B cell (primary cell): ENCODE measurements around the gene C1QA. TPM values are rescaled to one million over a fixed set of nuclear protein-coding genes. Genes with fewer than 3 reads are reported as not detected.

Experiments used
- ATAC-seq: fragments of 200-7000 bp; cut with Tn5 transposase; one replicate; pipeline ENCODE4 v1.10.0; 2021; ENCODE audit warnings: low read depth, mild to moderate bottlenecking, moderate number of reproducible peaks, moderate library complexity
- CTCF ChIA-PET: fragments of 350-600 bp; sonication (Branson Sonifier 250); formaldehyde crosslinking; loops from one replicate; lab custom pipeline; 2021; ENCODE audit warnings: antibody characterized with exemption, inconsistent platforms; lab: Charles Lee
- POLR2A ChIA-PET: fragments of 350-600 bp; sonication (Branson Sonifier 250); formaldehyde crosslinking; loops from one replicate; lab custom pipeline; 2021; ENCODE audit warnings: antibody characterized with exemption; lab: Charles Lee
- DNase-seq: peaks from one replicate; pipeline ENCODE4 v3.0.0; 2013
- H2AFZ ChIP-seq: 2 replicates; pipeline ENCODE4 v1.6.1; 2012; ENCODE audit warnings: mild to moderate bottlenecking, low read depth, low read length; ENCODE audit not compliant: insufficient read depth, poor library complexity, severe bottlenecking
- H3K27ac ChIP-seq, 2 donors: 1 replicate in 1 of 2; 2 replicates in 1 of 2; pipeline ENCODE4 v1.5.1; 2012 to 2013; ENCODE audit warnings: low read length in 2 of 2, mild to moderate bottlenecking in 2 of 2, moderate library complexity in 1 of 2
- H3K27me3 ChIP-seq, 4 experiments: fragments of 200-600 bp in 1 of 4; sonication (generic) in 1 of 4; replicated peaks in 1 of 4; 1 replicate in 2 of 4; 2 replicates in 2 of 4; pipeline versions ENCODE4 v1.6.1 to v1.7.0; 2013 to 2016; ENCODE audit warnings: low read length in 3 of 4, mild to moderate bottlenecking in 2 of 4, mixed read lengths in 1 of 4, moderate library complexity in 1 of 4; ENCODE audit not compliant: insufficient read depth in 4 of 4, control insufficient read depth in 3 of 4; ENCODE audit errors: control extremely low read depth in 1 of 4
- H3K36me3 ChIP-seq, 2 experiments: replicated peaks in 1 of 2; 1 replicate in 1 of 2; 2 replicates in 1 of 2; pipeline versions ENCODE4 v1.6.1 to v1.7.1; 2013; ENCODE audit warnings: low read length in 1 of 2; ENCODE audit not compliant: insufficient read depth in 2 of 2, control insufficient read depth in 1 of 2; ENCODE audit errors: control extremely low read depth in 1 of 2, extremely low read depth in 1 of 2
- H3K4me1 ChIP-seq, 2 donors: fragments of 200-600 bp in 1 of 2; sonication (generic) in 1 of 2; 1 replicate in 1 of 2; 2 replicates in 1 of 2; pipeline versions ENCODE4 v1.5.1 to v1.6.1; 2013 to 2017; ENCODE audit warnings: low read length in 2 of 2; ENCODE audit not compliant: control insufficient read depth in 2 of 2, insufficient read depth in 2 of 2
- H3K4me2 ChIP-seq: replicated peaks from 2 replicates; pipeline ENCODE3; 2012; ENCODE audit warnings: mild to moderate bottlenecking, low read depth, low read length; ENCODE audit not compliant: poor library complexity, severe bottlenecking
- H3K4me3 ChIP-seq, 5 experiments: fragments of 200-600 bp in 1 of 5; sonication (generic) in 1 of 5; 1 replicate in 3 of 5; 2 replicates in 2 of 5; pipeline versions ENCODE4 v1.5.1 to v1.7.0; 2011 to 2016; ENCODE audit warnings: low read length in 4 of 5, mild to moderate bottlenecking in 4 of 5, low read depth in 2 of 5, control low read depth in 1 of 5, moderate library complexity in 1 of 5; ENCODE audit not compliant: insufficient read depth in 1 of 5; ENCODE audit errors: control extremely low read depth in 1 of 5, extremely low read depth in 1 of 5
- H3K79me2 ChIP-seq: fragments of 200-600 bp; sonication (generic); one replicate; pipeline ENCODE4 v1.6.0; 2016; ENCODE audit warnings: low read length; ENCODE audit not compliant: control insufficient read depth, insufficient read depth
- H3K9ac ChIP-seq: fragments of 200-600 bp; sonication (generic); 2 replicates; pipeline ENCODE4 v1.6.1; 2017; ENCODE audit warnings: mild to moderate bottlenecking, low read length, moderate library complexity
- H3K9me3 ChIP-seq, 3 donors: one replicate each; pipeline versions ENCODE4 v1.6.1 to v1.7.1; 2013; ENCODE audit warnings: low read length in 2 of 3; ENCODE audit not compliant: control insufficient read depth in 2 of 3, insufficient read depth in 1 of 3; ENCODE audit errors: control extremely low read depth in 1 of 3
- H4K20me1 ChIP-seq: 2 replicates; pipeline ENCODE4 v1.6.0; 2012; ENCODE audit warnings: mild to moderate bottlenecking, low read length; ENCODE audit not compliant: insufficient read depth, control insufficient read depth, poor library complexity, severe bottlenecking
- H3K27ac Mint-ChIP-seq: one replicate; pipeline ENCODE4 v1.8.0; 2021; ENCODE audit warnings: mixed read lengths
- H3K27me3 Mint-ChIP-seq: one replicate; pipeline ENCODE4 v1.8.0; 2021; ENCODE audit warnings: mixed read lengths
- H3K4me1 Mint-ChIP-seq: one replicate; pipeline ENCODE4 v1.8.0; 2021; ENCODE audit warnings: mixed read lengths
- H3K4me3 Mint-ChIP-seq: one replicate; pipeline ENCODE4 v1.8.0; 2021; ENCODE audit warnings: mixed read lengths
- H3K9me3 Mint-ChIP-seq: one replicate; pipeline ENCODE4 v1.8.0; 2022; ENCODE audit warnings: mixed read lengths; ENCODE audit not compliant: insufficient read depth
- CTCF ChIP-seq: fragments of 200-600 bp; IDR thresholded peaks from one replicate; pipeline ENCODE4 v1.8.0; 2022; ENCODE audit warnings: antibody characterized with exemption, mild to moderate bottlenecking
- EZH2 ChIP-seq: IDR thresholded peaks from 2 replicates; pipeline ENCODE4 v1.6.1; 2012; ENCODE audit warnings: borderline replicate concordance, low read depth, mild to moderate bottlenecking, moderate library complexity, low read length; ENCODE audit not compliant: insufficient read depth, poor library complexity, severe bottlenecking
- WGBS: methylation state at CpG from one replicate; pipeline ENCODE4 v1.1.5; 2013; ENCODE audit warnings: missing lambda C conversion rate; ENCODE audit not compliant: insufficient coverage; 5-methylcytosine and 5-hydroxymethylcytosine counted together
- intact Hi-C: fragments of 100-400 bp; cut with micrococcal nuclease; formaldehyde crosslinking; loops from one replicate; pipeline ENCODE4 v1.10.0; 2022
- polyA plus RNA-seq: library from polyadenylated mRNA; depleted of rRNA; stranded (reverse); fragments of >200 nt; gene quantifications from 2 replicates; pipeline ENCODE4 v1.2.3, GENCODE V29; 2012
- total RNA-seq, 2 donors: library from RNA; stranded (reverse); fragments of 120-200 nt in 1 of 2; gene quantifications; 1 replicate in 1 of 2; 2 replicates in 1 of 2; pipeline versions ENCODE4 v1.2.3 to v1.2.4, GENCODE V29; 2013 to 2022

Gene C1QA
- total and polyA plus RNA-seq, 2 donors (not counting 1 experiment from before 2014, with no cell fraction given): 0.16 TPM; not detected in 1

DNA sequence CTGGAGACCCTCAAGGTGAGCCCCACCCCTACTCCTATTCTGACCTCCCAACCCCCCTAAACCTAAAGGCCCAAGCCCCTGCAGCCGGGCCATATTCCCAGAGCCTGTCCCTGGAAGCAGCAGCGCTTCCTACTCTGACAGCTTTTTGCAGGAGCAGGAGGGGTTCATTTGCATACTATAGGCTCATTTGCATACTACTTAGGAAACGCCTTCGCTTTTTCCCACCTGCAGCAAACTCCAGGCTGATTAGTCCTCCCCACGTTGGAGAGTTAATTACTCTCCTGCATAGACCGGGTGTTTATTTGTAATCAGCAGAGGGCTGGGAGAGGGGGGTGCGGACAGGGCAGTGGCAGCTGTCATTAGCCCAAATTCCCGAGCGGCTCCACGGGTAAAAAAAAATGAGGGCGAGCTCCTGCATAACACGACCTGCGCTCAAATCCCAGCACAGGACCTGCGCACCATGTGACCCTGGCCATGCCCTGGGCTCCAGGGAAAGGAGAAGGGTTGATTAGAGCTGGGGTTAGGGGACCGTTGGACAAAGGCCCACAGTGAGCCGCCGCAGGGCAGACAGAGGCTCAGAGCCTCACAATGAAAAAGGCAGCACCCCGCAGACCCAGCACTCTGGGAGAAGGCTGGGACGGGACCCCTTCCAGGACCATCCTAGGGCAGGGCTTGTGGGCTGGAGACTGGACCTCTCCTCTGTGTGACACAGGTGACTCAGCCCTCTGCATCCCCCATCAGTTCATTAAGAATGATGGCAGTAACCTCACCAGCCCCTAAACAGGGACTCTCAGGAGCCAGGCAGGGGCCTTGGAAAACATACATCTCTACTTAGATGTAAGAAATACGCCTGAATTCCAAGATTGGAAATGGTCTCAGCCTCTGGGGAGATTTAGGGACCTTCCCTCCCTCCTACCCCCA is 9.9 kb upstream of the C1QA start:
- CTCF ChIA-PET: no interaction called here
- POLR2A ChIA-PET: no interaction called here
- H3K4me2 ChIP-seq: no peak overlapping the region
- intact Hi-C loops: no loop called here
- H3K4me3 ChIP-seq: no peak overlapping the region
- H3K36me3 ChIP-seq: no peaks in the 10 kb centered on the region
- no peak overlapping the region for H2AFZ ChIP-seq
- H3K79me2 ChIP-seq: no peaks in the 10 kb centered on the region
- peaks cover 0 to 9% (median 2%) of the 10 kb centered on the region in 4 experiments for H3K27me3 ChIP-seq
- H3K4me1 ChIP-seq: no peaks in the 10 kb centered on the region
- Mint-ChIP-seq H3K9me3 (no peaks in the 10 kb centered on the region), H3K27ac (no peak overlapping the region), H3K27me3 (peaks cover 49% of the 10 kb centered on the region), H3K4me1 (no peaks in the 10 kb centered on the region), H3K4me3 (no peak overlapping the region)
- H3K27ac ChIP-seq: no peak overlapping the region
- H3K9me3 ChIP-seq: no peaks in the 10 kb centered on the region
- 25% methylated on average over 17 of the region's 20 CpGs for WGBS
- no peak for DNase-seq
- ATAC-seq: no peak
- no peak overlapping the region for H3K9ac ChIP-seq
- H4K20me1 ChIP-seq: no peaks in the 10 kb centered on the region
- TF ChIP-seq CTCF: no peak

- no peaks in the 10 kb centered on the region for H3K4me1 Mint-ChIP-seq
- Histone ChIP-seq H3K9me3 (no peaks in the 10 kb centered on the region), H3K9ac (no peak overlapping the region), H3K4me2 (no peak overlapping the region), H3K36me3 (no peaks in the 10 kb centered on the region), H2AFZ (no peak overlapping the region), H3K27ac (no peak overlapping the region), H3K27me3 (peaks cover 0 to 11% (median 2%) of the 10 kb centered on the region in 4 experiments), H3K4me3 (no peak overlapping the region), H3K79me2 (no peaks in the 10 kb centered on the region), H3K4me1 (no peaks in the 10 kb centered on the region), H4K20me1 (no peaks in the 10 kb centered on the region)
- no peak overlapping the region for H3K4me3 Mint-ChIP-seq
- TF ChIP-seq EZH2 (no peak), CTCF (no peak)
- H3K9me3 Mint-ChIP-seq: no peaks in the 10 kb centered on the region
- peaks cover 52% of the 10 kb centered on the region for H3K27me3 Mint-ChIP-seq
- DNase-seq: no peak
- ATAC-seq: no peak
- 65% methylated on average over 3 of the region's 5 CpGs for WGBS
- ChIA-PET CTCF (no interaction called here), POLR2A (no interaction called here)
- H3K27ac Mint-ChIP-seq: no peak overlapping the region
- intact Hi-C loops: no loop called here
These were observed 9.1 kb upstream of the C1QA start for GRCh38 chr1:22627331-22627730.
